ENCODE measurements around the gene RNF130. TPM values are rescaled to one million over a fixed set of nuclear protein-coding genes. Genes with fewer than 3 reads are reported as not detected.

RNF130 gene
- polyA plus RNA-seq, 1 donor from 2014 or later: 48.7 TPM

- Histone ChIP-seq H3K27ac (ENCODE audit: low read length) (no peak overlapping the region), H3K4me3 (ENCODE audit: low read length) (no peak overlapping the region), H3K4me2 (ENCODE audit: low read length) (no peak overlapping the region), H3K9me3 (ENCODE audit: low read length) (no peaks in the 10 kb centered on the region), H3K27me3 (ENCODE audit: insufficient read depth, low read depth, low read length) (no peaks in the 10 kb centered on the region), H3K9me2 (ENCODE audit: insufficient read depth, low read length) (no peaks in the 10 kb centered on the region), H2AFZ (ENCODE audit: low read depth, low read length) (no peak overlapping the region), H3K36me3 (ENCODE audit: insufficient read depth, low read length) (peaks cover 18% of the 10 kb centered on the region), H3K9ac (ENCODE audit: low read length) (no peak overlapping the region), H3F3A (ENCODE audit: insufficient read depth, low read length, poor library complexity, severe bottlenecking) (no peaks in the 10 kb centered on the region), H4K20me1 (ENCODE audit: insufficient read depth) (no peaks in the 10 kb centered on the region), H3K79me2 (replicated peaks; ENCODE audit: insufficient read depth, low read length) (no peaks in the 10 kb centered on the region)
- TF ChIP-seq SMC3 (conservative IDR thresholded peaks at IDR 0.05; ENCODE audit: poor library complexity) (no peak), CTCF (IDR thresholded peaks at IDR 0.05; ENCODE audit: poor library complexity, severe bottlenecking) (no peak), RAD21 (conservative IDR thresholded peaks at IDR 0.05) (no peak), MXI1 (conservative IDR thresholded peaks at IDR 0.05; ENCODE audit: poor library complexity, severe bottlenecking) (no peak), POLR2AphosphoS5 (IDR thresholded peaks at IDR 0.05) (no peak)
Observed at GRCh38 chr5:179955630-179956029, 115.9 kb downstream of the RNF130 start.

- H3K4me2 ChIP-seq (ENCODE audit: low read length): no peak overlapping the region
- H2AFZ ChIP-seq (ENCODE audit: low read depth, low read length): no peak overlapping the region
- H3K9me3 ChIP-seq (ENCODE audit: low read length): no peaks in the 10 kb centered on the region
- H4K20me1 ChIP-seq (ENCODE audit: insufficient read depth): no peaks in the 10 kb centered on the region
- no peak overlapping the region for H3K9ac ChIP-seq (ENCODE audit: low read length)
- H3K36me3 ChIP-seq (ENCODE audit: insufficient read depth, low read length): peaks cover 18% of the 10 kb centered on the region
- no peak overlapping the region for H3K27ac ChIP-seq (ENCODE audit: low read length)
- no peaks in the 10 kb centered on the region for H3K27me3 ChIP-seq (ENCODE audit: insufficient read depth, low read depth, low read length)
- H3K9me2 ChIP-seq (ENCODE audit: insufficient read depth, low read length): no peaks in the 10 kb centered on the region
- H3F3A ChIP-seq (ENCODE audit: insufficient read depth, low read length, poor library complexity, severe bottlenecking): no peaks in the 10 kb centered on the region
- H3K79me2 ChIP-seq (replicated peaks; ENCODE audit: insufficient read depth, low read length): no peaks in the 10 kb centered on the region
- TF ChIP-seq CTCF (IDR thresholded peaks at IDR 0.05; ENCODE audit: poor library complexity, severe bottlenecking) (no peak), RAD21 (conservative IDR thresholded peaks at IDR 0.05) (no peak), POLR2AphosphoS5 (IDR thresholded peaks at IDR 0.05) (no peak), EZH2 (IDR thresholded peaks at IDR 0.05; ENCODE audit: borderline replicate concordance, insufficient read depth, low read length, poor library complexity, severe bottlenecking) (no peak)
- no peak overlapping the region for H3K4me3 ChIP-seq (ENCODE audit: low read length)
Observed at GRCh38 chr5:179955062-179955461, 116.5 kb downstream of the RNF130 start.

GRCh38 chr5:179954434-179954833 lies 117.1 kb downstream of the RNF130 start:
- Histone ChIP-seq H3K27ac (ENCODE audit: low read length) (no peak overlapping the region), H4K20me1 (ENCODE audit: insufficient read depth) (no peaks in the 10 kb centered on the region), H2AFZ (ENCODE audit: low read depth, low read length) (no peak overlapping the region), H3K4me3 (ENCODE audit: low read length) (no peak overlapping the region), H3K27me3 (ENCODE audit: insufficient read depth, low read depth, low read length) (no peaks in the 10 kb centered on the region), H3K9me2 (ENCODE audit: insufficient read depth, low read length) (no peaks in the 10 kb centered on the region), H3F3A (ENCODE audit: insufficient read depth, low read length, poor library complexity, severe bottlenecking) (no peaks in the 10 kb centered on the region), H3K9ac (ENCODE audit: low read length) (no peak overlapping the region), H3K4me2 (ENCODE audit: low read length) (no peak overlapping the region), H3K9me3 (ENCODE audit: low read length) (no peaks in the 10 kb centered on the region), H3K79me2 (replicated peaks; ENCODE audit: insufficient read depth, low read length) (no peaks in the 10 kb centered on the region), H3K36me3 (ENCODE audit: insufficient read depth, low read length) (peaks cover 18% of the 10 kb centered on the region)
- TF ChIP-seq MXI1 (conservative IDR thresholded peaks at IDR 0.05; ENCODE audit: poor library complexity, severe bottlenecking) (no peak), EP300 (conservative IDR thresholded peaks at IDR 0.05; ENCODE audit: poor library complexity, severe bottlenecking) (no peak), REST (IDR thresholded peaks at IDR 0.05; ENCODE audit: borderline replicate concordance) (no peak), POLR2AphosphoS5 (IDR thresholded peaks at IDR 0.05) (no peak), SMC3 (conservative IDR thresholded peaks at IDR 0.05; ENCODE audit: poor library complexity) (no peak), EZH2 (IDR thresholded peaks at IDR 0.05; ENCODE audit: borderline replicate concordance, insufficient read depth, low read length, poor library complexity, severe bottlenecking) (no peak), TAF1 (IDR thresholded peaks at IDR 0.05; ENCODE audit: low read depth) (no peak), RAD21 (conservative IDR thresholded peaks at IDR 0.05) (no peak), CTCF (IDR thresholded peaks at IDR 0.05; ENCODE audit: poor library complexity, severe bottlenecking) (no peak)

Measured in neural cell (in vitro differentiated cells).